Transverse colon (tissue), 4 donors: ENCODE measurements around the gene IL13. TPM values are rescaled to one million over a fixed set of nuclear protein-coding genes. Genes with fewer than 3 reads are reported as not detected.

ENCODE experiments used
- DNase-seq: peaks from one replicate; pipeline ENCODE4 v3.0.0-alpha.2; 2019
- H3K27ac ChIP-seq, 4 donors: fragments of 200-600 bp; sonication (generic); 2 replicates each; pipeline ENCODE4 v1.5.1; 2016 to 2018; ENCODE audit warnings: inconsistent platforms in 4 of 4
- H3K27me3 ChIP-seq: fragments of 200-600 bp; sonication (generic); 2 replicates; pipeline ENCODE4 v1.5.1; 2017; ENCODE audit warnings: inconsistent platforms
- H3K36me3 ChIP-seq, 4 donors: fragments of 200-600 bp; sonication (generic); 2 replicates each; pipeline ENCODE4 v1.5.1; 2017 to 2019; ENCODE audit warnings: inconsistent platforms in 4 of 4
- H3K4me1 ChIP-seq, 4 donors: fragments of 200-600 bp; sonication (generic); 2 replicates each; pipeline ENCODE4 v1.5.1; 2017 to 2020; ENCODE audit warnings: inconsistent platforms in 4 of 4
- H3K4me3 ChIP-seq, 4 donors: fragments of 200-600 bp; sonication (generic); 1 replicate in 1 of 4; 2 replicates in 3 of 4; pipeline versions ENCODE4 v1.5.1 to v1.6.1; 2017 to 2019; ENCODE audit warnings: inconsistent platforms in 4 of 4
- H3K9me3 ChIP-seq, 2 donors: fragments of 200-600 bp; sonication (generic); 2 replicates each; pipeline ENCODE4 v1.5.1; 2017 to 2019; ENCODE audit warnings: inconsistent platforms in 2 of 2
- EP300 ChIP-seq: sonication (generic); formaldehyde crosslinking; IDR thresholded peaks from one replicate; pipeline ENCODE4 v1.6.1; 2017; ENCODE audit warnings: antibody characterized with exemption, low read depth
- POLR2A ChIP-seq: fragments of 450-650 bp; IDR thresholded peaks from one replicate; pipeline ENCODE4 v1.6.1; 2016; ENCODE audit warnings: antibody characterized with exemption, mild to moderate bottlenecking, moderate library complexity
- POLR2AphosphoS5 ChIP-seq, 3 donors: sonication (generic); formaldehyde crosslinking; IDR thresholded peaks; one replicate each; pipeline ENCODE4 v1.6.1; 2016; ENCODE audit warnings: antibody characterized with exemption in 3 of 3
- WGBS, 2 donors: methylation state at CpG; one replicate each; pipeline ENCODE4 v1.1.5; 2018; ENCODE audit warnings: low coverage in 1 of 2; 5-methylcytosine and 5-hydroxymethylcytosine counted together
- in situ Hi-C, 4 donors: fragments of 200-750 bp; cut with MboI; loops; one replicate each; pipeline versions ENCODE4 v1.15.0 to v1.15.1; 2017; ENCODE audit warnings: low sequenced_read_pairs in 3 of 4, low pct_ligation_motif_present in 1 of 4, low pct_unique_long_range_greater_than_20kb in 1 of 4
- intact Hi-C: fragments of 100-400 bp; cut with DNase I; formaldehyde crosslinking; loops from one replicate; pipeline ENCODE4 v1.15.1; 2023; ENCODE audit warnings: low total_unique reads
- total RNA-seq, 4 donors: library from RNA; depleted of rRNA; stranded (reverse); fragments of >200 nt; gene quantifications; one replicate each; pipeline ENCODE4 v1.1.0, GENCODE V29; 2016
- TF ChIP-seq, protein P1 (sequence below), 5 experiments: fragments of 200-600 bp in 3 of 5; fragments of 450-650 bp in 2 of 5; sonication (generic) in 3 of 5; IDR thresholded peaks; 1 replicate in 2 of 5; 2 replicates in 3 of 5; pipeline ENCODE4 v1.5.1; 2016 to 2017; ENCODE audit warnings: antibody characterized with exemption in 5 of 5, inconsistent platforms in 3 of 5, mild to moderate bottlenecking in 2 of 5, moderate library complexity in 1 of 5

IL13 gene
- total RNA-seq, 4 donors from 2014 or later: not detected

DNA sequence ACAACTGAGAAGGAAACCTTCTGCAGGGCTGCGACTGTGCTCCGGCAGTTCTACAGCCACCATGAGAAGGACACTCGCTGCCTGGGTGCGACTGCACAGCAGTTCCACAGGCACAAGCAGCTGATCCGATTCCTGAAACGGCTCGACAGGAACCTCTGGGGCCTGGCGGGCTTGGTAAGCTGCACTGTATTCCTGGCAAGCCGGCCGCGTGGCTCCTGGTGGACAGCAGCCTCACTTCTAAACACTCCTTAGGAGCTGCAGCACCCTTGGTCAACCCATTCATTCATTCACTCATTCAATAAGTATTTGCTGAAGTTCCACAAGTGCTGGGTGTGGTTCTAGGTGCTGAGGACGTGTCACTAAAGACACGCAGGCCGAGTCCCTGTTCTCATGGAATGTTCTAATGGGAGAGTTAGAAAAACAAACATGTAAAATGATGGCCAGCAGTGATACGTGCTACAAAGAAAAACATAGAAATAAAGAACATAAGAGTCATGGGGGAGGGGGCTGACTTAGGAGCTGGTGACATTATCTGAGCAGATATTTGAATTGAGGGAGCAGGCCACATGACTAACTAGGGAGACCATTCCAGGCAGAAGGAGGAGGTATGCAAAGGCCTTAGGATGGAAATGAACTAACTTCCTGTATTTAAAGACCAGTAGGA is 21.9 kb downstream of the IL13 start:
- in situ Hi-C loops: no loop called here
- 93 to 98% methylated on average over 4 to 15 of the region's 15 CpGs for WGBS, 2 donors
- peaks cover 0 to 4% (median 2%) of the 10 kb centered on the region in 4 donors for H3K4me1 ChIP-seq
- H3K4me3 ChIP-seq: no peak overlapping the region
- no peaks in the 10 kb centered on the region for H3K9me3 ChIP-seq
- no peak for TF ChIP-seq POLR2A
- TF ChIP-seq EP300: no peak
- TF ChIP-seq, protein P1, sequence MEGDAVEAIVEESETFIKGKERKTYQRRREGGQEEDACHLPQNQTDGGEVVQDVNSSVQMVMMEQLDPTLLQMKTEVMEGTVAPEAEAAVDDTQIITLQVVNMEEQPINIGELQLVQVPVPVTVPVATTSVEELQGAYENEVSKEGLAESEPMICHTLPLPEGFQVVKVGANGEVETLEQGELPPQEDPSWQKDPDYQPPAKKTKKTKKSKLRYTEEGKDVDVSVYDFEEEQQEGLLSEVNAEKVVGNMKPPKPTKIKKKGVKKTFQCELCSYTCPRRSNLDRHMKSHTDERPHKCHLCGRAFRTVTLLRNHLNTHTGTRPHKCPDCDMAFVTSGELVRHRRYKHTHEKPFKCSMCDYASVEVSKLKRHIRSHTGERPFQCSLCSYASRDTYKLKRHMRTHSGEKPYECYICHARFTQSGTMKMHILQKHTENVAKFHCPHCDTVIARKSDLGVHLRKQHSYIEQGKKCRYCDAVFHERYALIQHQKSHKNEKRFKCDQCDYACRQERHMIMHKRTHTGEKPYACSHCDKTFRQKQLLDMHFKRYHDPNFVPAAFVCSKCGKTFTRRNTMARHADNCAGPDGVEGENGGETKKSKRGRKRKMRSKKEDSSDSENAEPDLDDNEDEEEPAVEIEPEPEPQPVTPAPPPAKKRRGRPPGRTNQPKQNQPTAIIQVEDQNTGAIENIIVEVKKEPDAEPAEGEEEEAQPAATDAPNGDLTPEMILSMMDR (IDR thresholded peaks at IDR 0.05): no peak
- TF ChIP-seq POLR2AphosphoS5 (IDR thresholded peaks at IDR 0.05): no peak
- intact Hi-C loops: no loop called here
- no peak for DNase-seq
- H3K36me3 ChIP-seq: no peaks in the 10 kb centered on the region
- no peaks in the 10 kb centered on the region for H3K27me3 ChIP-seq
- no peak overlapping the region for H3K27ac ChIP-seq

DNA sequence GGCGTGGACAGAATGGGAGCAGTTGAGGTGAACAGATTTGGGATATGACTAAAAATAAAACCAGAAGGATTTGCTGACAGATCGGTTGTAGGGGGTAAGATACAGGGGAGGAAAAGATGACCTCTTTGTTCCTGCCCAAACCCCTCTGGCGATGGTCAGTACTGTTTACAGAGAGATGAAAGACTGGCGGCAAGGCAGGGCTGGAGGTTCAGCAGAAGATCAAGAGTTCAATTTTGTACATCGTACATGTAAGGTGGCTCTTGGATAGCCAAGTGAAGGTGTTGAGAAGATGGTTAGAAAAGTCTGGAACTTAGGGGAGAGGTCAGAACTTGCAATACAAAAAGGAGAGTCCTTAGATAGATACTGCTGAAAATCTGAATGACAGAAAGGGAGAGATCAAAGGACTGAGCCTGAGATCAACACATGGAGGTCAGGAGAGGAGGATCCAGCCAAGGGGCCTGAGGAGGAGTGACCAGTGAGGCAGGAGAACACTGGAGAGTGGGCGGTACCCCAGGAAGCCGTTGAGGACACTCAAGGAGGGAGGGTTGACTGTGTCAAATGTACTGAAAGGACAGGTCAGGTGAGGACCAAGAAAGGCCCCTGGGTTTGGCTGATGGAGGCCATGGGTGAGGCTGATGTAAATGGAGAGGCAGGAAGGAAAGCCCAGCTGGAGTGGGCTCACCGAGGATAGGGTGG is 23.0 kb downstream of the IL13 start:
- Histone ChIP-seq H3K4me3 (no peak overlapping the region), H3K36me3 (no peaks in the 10 kb centered on the region), H3K27me3 (no peaks in the 10 kb centered on the region), H3K27ac (no peak overlapping the region), H3K9me3 (no peaks in the 10 kb centered on the region), H3K4me1 (peaks cover 0 to 3% (median 0%) of the 10 kb centered on the region in 4 donors)
- TF ChIP-seq EP300 (no peak), POLR2AphosphoS5 (IDR thresholded peaks at IDR 0.05) (no peak), POLR2A (no peak)
- TF ChIP-seq, protein P1 (IDR thresholded peaks at IDR 0.05): no peak
- WGBS, 2 donors: 89 to 90% methylated on average over 8 of the region's 8 CpGs
- in situ Hi-C loops (no loop called here), intact Hi-C loops (no loop called here)
- DNase-seq: no peak

DNA sequence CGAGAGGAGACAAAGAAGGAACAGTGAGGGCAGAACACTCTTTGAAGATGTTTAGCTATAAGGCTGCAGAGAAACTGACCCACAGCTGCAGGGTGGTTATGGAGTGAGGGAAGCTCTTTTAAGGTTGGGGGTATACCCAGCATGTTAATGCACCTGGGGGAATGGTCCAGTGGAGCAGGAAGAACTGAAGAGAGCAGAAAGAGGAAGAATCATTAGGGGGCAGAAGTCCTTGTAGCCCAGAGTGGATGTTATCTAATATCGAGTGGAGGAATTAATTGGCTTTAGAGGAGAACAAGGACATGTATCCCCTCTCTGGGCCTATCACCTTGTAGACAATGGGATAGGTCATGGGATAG is 23.5 kb downstream of the IL13 start:
- in situ Hi-C loops: no loop called here
- DNase-seq: no peak
- Histone ChIP-seq H3K4me1 (peaks cover 0 to 3% (median 0%) of the 10 kb centered on the region in 4 donors), H3K27ac (no peak overlapping the region), H3K27me3 (no peaks in the 10 kb centered on the region), H3K9me3 (no peaks in the 10 kb centered on the region), H3K4me3 (no peak overlapping the region), H3K36me3 (no peaks in the 10 kb centered on the region)
- intact Hi-C loops: no loop called here
- TF ChIP-seq, protein P1 (IDR thresholded peaks at IDR 0.05): no peak
- TF ChIP-seq POLR2AphosphoS5 (IDR thresholded peaks at IDR 0.05): no peak
- TF ChIP-seq POLR2A: no peak
- TF ChIP-seq EP300: no peak
- WGBS, 2 donors: 87 to 96% methylated on average over 2 of the region's 2 CpGs

DNA sequence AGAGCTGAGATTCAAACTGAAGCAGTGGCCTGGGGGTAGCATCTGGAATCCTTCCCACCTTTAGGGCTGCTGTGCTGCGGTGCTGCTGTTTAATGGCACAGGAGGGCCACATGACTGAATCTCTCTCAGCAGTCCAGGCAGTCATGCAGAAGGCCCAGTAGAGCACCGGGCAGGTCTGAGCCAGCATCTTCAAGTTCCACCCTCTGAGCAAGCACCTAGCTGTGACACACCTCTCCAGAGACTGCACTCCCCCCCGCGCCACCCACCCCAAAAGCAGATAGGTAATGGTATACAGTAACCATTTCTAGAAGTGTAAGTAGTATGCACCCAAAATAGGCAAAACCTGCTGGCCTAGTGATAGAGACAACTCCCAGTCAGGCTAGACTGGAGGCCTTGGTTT is 24.0 kb downstream of the IL13 start:
- intact Hi-C loops (no loop called here), in situ Hi-C loops (no loop called here)
- H3K27ac ChIP-seq: no peak overlapping the region
- no peaks in the 10 kb centered on the region for H3K36me3 ChIP-seq
- WGBS, 2 donors: 83 to 92% methylated on average over 1 to 4 of the region's 4 CpGs
- peaks cover 0 to 3% (median 0%) of the 10 kb centered on the region in 4 donors for H3K4me1 ChIP-seq
- no peak for TF ChIP-seq POLR2AphosphoS5 (IDR thresholded peaks at IDR 0.05)
- no peak for TF ChIP-seq EP300
- TF ChIP-seq, protein P1 (IDR thresholded peaks at IDR 0.05): no peak
- TF ChIP-seq POLR2A: no peak
- H3K4me3 ChIP-seq: no peak overlapping the region
- no peak for DNase-seq
- no peaks in the 10 kb centered on the region for H3K9me3 ChIP-seq
- no peaks in the 10 kb centered on the region for H3K27me3 ChIP-seq
